ENCODE measurements around the gene MUC5B. TPM values are rescaled to one million over a fixed set of nuclear protein-coding genes. Genes with fewer than 3 reads are reported as not detected.

MUC5B gene
- total RNA-seq, 1 experiment from 2014 or later: 3.4 TPM

DNA sequence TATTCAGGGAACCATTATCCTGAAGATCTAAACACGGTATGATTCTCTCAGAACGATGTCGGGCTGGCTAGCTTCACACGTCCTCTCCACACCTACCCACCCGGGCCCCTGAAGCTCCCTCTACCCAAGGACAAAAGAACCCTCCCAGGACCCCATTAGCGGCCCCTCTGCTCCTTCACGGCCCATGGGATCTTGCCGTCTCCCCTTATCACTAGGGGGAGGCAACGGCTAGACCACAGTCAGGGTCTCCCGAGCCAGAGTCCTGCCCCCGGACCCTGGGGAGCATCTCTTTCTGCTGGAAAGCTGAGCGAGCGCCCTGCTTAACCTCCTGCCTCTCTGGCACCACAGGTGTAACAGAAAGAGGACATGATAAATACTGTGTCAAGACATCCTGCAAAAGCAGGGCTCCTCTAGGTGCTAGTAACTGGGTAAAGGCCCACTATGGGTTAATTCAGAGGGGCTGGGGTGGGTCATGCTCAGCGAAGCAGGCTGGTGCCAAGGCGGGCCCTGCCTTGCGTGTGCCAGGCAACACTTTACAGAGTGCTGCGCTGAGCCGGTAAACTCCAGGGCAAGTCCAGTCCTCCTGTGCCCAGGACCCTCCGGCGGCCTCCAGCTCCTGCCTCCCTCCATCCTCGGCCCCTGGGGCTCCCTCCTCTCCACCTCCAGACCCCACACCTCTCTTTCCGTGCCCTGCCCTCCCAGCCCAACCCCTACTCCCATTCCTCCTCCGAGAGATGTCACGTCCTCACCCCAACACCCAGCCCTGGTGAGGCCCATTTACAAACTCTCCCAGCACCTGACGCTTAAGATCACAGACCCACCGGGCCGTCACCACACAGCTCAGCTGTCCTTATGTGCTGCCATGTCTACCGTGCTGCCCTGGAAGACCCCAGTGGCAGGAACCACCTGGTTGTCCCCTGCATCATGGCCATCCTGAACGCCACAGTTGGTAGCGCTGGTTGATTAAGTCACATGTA lies 83.6 kb downstream of the MUC5B start:
- DNase-seq: no peak
- H3K4me3 Mint-ChIP-seq (ENCODE audit: low read depth, unreplicated experiment): peak overlapping the region; percentile 32
- peaks cover 43% of the 10 kb centered on the region for H3K4me1 Mint-ChIP-seq (ENCODE audit: low read depth, unreplicated experiment)
- no TSS peak for BruUV-seq (replicated peaks)
- CTCF ChIA-PET: no interaction called here
- intact Hi-C loops (cut with micrococcal nuclease; ENCODE audit: unreplicated experiment): loop anchor here (10.0 kb wide), 1 partner anchor 208 kb away; no protein-coding TSS in a partner anchor
- TF ChIP-seq, protein P1, sequence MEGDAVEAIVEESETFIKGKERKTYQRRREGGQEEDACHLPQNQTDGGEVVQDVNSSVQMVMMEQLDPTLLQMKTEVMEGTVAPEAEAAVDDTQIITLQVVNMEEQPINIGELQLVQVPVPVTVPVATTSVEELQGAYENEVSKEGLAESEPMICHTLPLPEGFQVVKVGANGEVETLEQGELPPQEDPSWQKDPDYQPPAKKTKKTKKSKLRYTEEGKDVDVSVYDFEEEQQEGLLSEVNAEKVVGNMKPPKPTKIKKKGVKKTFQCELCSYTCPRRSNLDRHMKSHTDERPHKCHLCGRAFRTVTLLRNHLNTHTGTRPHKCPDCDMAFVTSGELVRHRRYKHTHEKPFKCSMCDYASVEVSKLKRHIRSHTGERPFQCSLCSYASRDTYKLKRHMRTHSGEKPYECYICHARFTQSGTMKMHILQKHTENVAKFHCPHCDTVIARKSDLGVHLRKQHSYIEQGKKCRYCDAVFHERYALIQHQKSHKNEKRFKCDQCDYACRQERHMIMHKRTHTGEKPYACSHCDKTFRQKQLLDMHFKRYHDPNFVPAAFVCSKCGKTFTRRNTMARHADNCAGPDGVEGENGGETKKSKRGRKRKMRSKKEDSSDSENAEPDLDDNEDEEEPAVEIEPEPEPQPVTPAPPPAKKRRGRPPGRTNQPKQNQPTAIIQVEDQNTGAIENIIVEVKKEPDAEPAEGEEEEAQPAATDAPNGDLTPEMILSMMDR (IDR thresholded peaks at IDR 0.05; ENCODE audit: unreplicated experiment): no peak
- H3K9me3 Mint-ChIP-seq (ENCODE audit: low read depth, unreplicated experiment): peaks cover 3% of the 10 kb centered on the region
- H3K27me3 Mint-ChIP-seq (ENCODE audit: unreplicated experiment): no peaks in the 10 kb centered on the region
- H3K27ac Mint-ChIP-seq (ENCODE audit: unreplicated experiment): no peak overlapping the region
- H3K36me3 Mint-ChIP-seq (ENCODE audit: insufficient read depth, unreplicated experiment): peaks cover 60% of the 10 kb centered on the region

DNA sequence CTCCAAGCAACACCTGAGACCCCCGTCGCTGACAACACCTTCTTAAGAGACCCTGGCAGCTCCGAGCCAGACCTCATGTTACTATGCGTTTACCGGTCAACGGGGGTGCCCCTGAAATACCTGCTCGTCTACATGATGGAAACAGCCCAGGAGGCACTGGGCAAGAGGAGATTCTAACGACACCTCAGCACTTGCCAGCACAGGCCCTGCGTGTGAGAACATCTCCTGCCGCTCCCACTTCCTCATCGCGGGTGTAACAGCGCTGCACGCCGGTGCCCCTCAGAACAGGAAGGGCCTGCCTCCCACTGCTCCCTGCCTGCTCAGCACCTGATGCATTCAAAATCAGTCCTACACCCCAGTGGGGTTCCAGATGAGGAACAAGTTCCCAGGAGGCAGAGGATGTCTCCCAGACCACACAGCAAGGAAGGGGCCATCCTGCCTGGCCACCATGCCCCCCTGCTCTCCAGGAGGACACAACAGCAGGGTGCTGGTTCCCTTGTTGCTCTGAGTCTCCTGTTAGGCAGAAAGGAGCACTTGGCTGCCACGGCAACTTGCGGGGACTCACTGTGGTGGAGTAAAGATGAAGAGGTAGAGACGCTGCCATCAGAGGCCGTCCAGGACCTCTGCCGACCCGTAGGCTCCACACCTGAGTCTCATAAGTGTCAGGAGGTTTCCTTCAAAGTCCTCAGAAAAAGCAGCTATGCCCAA lies 84.5 kb downstream of the MUC5B start:
- CTCF ChIA-PET: no interaction called here
- TF ChIP-seq, protein P1 (IDR thresholded peaks at IDR 0.05; ENCODE audit: unreplicated experiment): no peak
- Mint-ChIP-seq H3K27me3 (ENCODE audit: unreplicated experiment) (no peaks in the 10 kb centered on the region), H3K9me3 (ENCODE audit: low read depth, unreplicated experiment) (peaks cover 4% of the 10 kb centered on the region), H3K27ac (ENCODE audit: unreplicated experiment) (no peak overlapping the region), H3K4me1 (ENCODE audit: low read depth, unreplicated experiment) (peaks cover 46% of the 10 kb centered on the region), H3K36me3 (ENCODE audit: insufficient read depth, unreplicated experiment) (peaks cover 62% of the 10 kb centered on the region), H3K4me3 (ENCODE audit: low read depth, unreplicated experiment) (no peak overlapping the region)
- intact Hi-C loops (cut with micrococcal nuclease; ENCODE audit: unreplicated experiment): loop anchor here (10.0 kb wide), 1 partner anchor 207 kb away; no protein-coding TSS in a partner anchor
- no TSS peak for BruUV-seq (replicated peaks)
- DNase-seq: no peak

DNA sequence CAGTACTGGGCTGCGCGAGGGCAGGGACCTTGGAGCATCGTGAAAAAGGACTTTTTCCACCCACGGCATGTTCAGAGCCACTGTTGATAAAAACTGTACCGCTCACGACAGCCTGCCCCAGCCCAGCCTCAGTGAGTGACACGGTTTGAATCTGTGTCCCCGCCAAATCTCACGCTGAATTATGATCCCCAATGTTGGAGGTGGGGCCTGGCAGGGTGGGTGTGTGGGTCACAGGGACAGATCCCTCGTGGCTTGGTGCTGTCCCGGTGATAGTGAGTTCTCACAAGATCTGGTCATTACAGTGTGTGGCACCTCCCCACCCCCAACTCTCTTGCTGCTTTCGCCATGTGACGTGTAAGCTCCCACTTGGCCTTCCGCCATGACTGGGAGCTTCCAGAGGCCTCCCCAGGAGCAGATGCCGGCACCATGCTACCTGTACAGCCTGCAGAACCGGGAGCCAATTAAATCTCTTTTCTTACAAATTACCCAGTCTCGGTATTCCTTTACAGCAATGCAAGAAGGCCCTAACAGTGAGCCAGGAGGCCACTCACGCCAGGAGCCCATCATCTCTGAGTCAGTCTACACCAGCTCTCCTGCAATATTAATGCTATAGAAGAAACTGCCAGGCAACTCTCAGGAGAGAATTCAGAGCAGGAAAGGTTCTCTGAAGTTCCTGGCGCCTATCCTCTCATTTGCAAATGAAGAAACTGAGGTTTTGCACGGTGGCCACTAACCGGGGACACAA lies 85.3 kb downstream of the MUC5B start:
- TSS peak; percentile 46 for BruUV-seq (replicated peaks)
- peak overlapping the region; percentile 68 for H3K27ac Mint-ChIP-seq (ENCODE audit: unreplicated experiment)
- DNase-seq: no peak

More for the DNA sequence above, 85.3 kb downstream of the MUC5B start:
- Mint-ChIP-seq H3K4me1 (ENCODE audit: low read depth, unreplicated experiment) (peaks cover 38% of the 10 kb centered on the region), H3K36me3 (ENCODE audit: insufficient read depth, unreplicated experiment) (peaks cover 56% of the 10 kb centered on the region), H3K9me3 (ENCODE audit: low read depth, unreplicated experiment) (peaks cover 4% of the 10 kb centered on the region), H3K4me3 (ENCODE audit: low read depth, unreplicated experiment) (peak overlapping the region; percentile 73), H3K27me3 (ENCODE audit: unreplicated experiment) (no peaks in the 10 kb centered on the region)
- TF ChIP-seq, protein P1 (IDR thresholded peaks at IDR 0.05; ENCODE audit: unreplicated experiment): no peak
- intact Hi-C loops (cut with micrococcal nuclease; ENCODE audit: unreplicated experiment): loop anchor here (10.0 kb wide), 1 partner anchor 207 kb away; no protein-coding TSS in a partner anchor
- CTCF ChIA-PET: no interaction called here
